ENCODE results near the gene TSPOAP1. TPM values are rescaled to one million over a fixed set of nuclear protein-coding genes. Genes with fewer than 3 reads are reported as not detected.
A peak's percentile ranks its signal among the peaks of the same experiment; 100 is the strongest.
"Not testable (repeated sequence)": the region's sequence is repeated elsewhere in the genome, so short reads cannot be mapped to it uniquely, and the experiment has no call there.

Gene TSPOAP1
- total RNA-seq, 2 experiments from 2014 or later, result 17.8 to 19.5 TPM

DNA sequence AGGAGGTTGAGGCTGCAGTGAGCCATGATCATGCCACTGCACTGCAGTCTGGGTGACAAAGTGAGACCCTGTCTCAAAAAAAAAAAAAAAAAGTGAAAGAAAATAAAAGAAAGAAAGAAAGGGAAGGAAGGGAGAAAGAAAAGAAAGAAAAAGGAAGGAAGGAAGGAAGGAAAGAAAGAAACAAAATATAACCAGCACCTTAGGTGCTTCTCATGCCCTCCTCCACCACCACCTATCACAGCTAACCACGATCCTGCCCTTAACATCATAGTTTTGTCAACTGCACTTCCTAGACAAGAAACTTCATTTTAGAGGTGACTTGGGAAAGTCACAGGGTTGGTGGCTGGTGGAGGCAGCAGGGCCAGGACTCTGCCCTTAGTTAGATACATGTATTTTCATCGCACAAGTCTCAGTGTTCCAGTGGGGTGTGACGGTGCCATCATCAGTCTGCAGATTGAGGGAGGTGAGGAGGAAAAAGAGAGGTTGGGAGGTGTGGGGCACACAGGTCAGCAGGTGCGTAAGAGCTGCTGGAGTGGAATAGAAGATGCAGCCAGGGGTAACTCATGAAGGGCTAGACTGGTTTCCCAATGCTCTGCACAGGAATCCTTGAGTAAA, 13.4 kb upstream of the TSPOAP1 start:
- POLR2A ChIA-PET, result interaction anchor here (0.7 to 18.5 kb wide), 3 partner anchors 15 to 78 kb away, joined by 3 to 1359 read pairs (median 508); partner anchors contain the start of genes SUPT4H1 and TSPOAP1
- intact Hi-C loops (cut with DNase I, micrococcal nuclease), result loop anchor here in 1 of 2 experiments (5.0 to 10.0 kb wide), 2 partner anchors 335 to 873 kb away; partner anchors contain the start of genes SMG8 and SRSF1
- H3K27ac ChIP-seq (ENCODE audit: low read depth in 1 of 2, low read length in 2 of 2), result peak overlapping the region; percentile 97 to 98

DNA sequence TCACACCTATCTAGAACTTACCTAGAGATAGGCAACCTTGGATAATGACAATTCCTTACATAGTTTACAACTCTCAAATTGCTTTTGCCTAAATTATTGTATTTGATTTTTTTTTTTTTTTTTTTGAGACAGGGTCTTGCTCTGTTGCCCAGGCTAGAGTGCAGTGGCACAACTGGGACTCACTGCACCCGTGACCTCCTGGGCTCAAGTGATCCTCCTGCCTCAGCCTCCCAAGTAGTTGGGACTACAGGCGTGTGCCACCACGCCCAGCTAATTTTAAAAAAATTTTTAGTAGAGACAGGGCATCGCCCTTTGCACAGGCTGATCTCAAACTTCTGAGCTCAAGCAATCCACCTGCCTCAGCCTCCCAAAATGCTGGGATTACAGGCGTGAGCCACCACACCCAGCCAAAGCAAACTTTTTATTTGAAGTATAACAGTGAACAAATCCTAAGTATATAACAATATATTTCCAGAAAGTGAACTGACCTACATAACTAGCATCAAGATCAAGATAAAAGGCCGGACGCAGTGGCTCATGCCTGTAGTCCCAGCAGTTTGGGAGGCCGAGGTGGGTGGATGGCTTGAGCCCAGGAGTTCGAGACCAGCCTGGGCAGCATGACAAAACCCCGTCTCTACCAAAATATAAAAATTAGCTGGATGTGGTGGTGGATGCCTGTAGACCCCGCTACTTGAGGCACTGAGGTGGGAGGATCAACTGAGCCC, 12.7 kb upstream of the TSPOAP1 start:
- ATAC-seq (ENCODE audit: poor library complexity); H3K27me3 Mint-ChIP-seq; H3K9me3 Mint-ChIP-seq; H3K27me3 ChIP-seq (ENCODE audit: control insufficient read depth in 1 of 2, insufficient read depth in 2 of 2, low read length in 2 of 2); H3K9me3 ChIP-seq (ENCODE audit: control insufficient read depth in 1 of 2, insufficient read depth in 1 of 2, low read length in 2 of 2): not testable (repeated sequence)
- intact Hi-C loops (cut with DNase I, micrococcal nuclease), result loop anchor here in 1 of 2 experiments (5.0 to 10.0 kb wide), 2 partner anchors 334 to 874 kb away; partner anchors contain the start of genes SMG8 and SRSF1
- Mint-ChIP-seq H3K27ac (peak overlapping the region; percentile 84), H3K36me3 (ENCODE audit: low read depth) (peaks cover 63% of the 10 kb centered on the region), H3K4me1 (ENCODE audit: low read depth) (peaks cover 100% of the 10 kb centered on the region), H3K4me3 (peak overlapping the region; percentile 90)
- peak overlapping the region; percentile 67 for H3K4me3 ChIP-seq (ENCODE audit: low read length)
- peaks cover 100% of the 10 kb centered on the region for H3K4me1 ChIP-seq (ENCODE audit: insufficient read depth, low read length)
- POLR2A ChIA-PET, result interaction anchor here (0.7 to 18.5 kb wide), 4 partner anchors 15 to 79 kb away, joined by 3 to 1359 read pairs (median 256); partner anchors contain the start of genes SUPT4H1 and TSPOAP1
- peak overlapping the region; percentile 97 to 98 for H3K27ac ChIP-seq (ENCODE audit: low read depth in 1 of 2, low read length in 2 of 2)
- CTCF ChIA-PET, result interaction anchor here (0.6 to 9.0 kb wide), 7 partner anchors 9 to 470 kb away, joined by 3 to 211 read pairs (median 5); partner anchors contain the start of genes SUPT4H1 and TSPOAP1
- peaks cover 25% of the 10 kb centered on the region for H3K36me3 ChIP-seq (ENCODE audit: insufficient read depth, low read length)
- peak in 1 of 14 experiments; percentile 11 for DNase-seq

More for the DNA sequence above, 13.4 kb upstream of the TSPOAP1 start:
- TF ChIP-seq, protein P1, sequence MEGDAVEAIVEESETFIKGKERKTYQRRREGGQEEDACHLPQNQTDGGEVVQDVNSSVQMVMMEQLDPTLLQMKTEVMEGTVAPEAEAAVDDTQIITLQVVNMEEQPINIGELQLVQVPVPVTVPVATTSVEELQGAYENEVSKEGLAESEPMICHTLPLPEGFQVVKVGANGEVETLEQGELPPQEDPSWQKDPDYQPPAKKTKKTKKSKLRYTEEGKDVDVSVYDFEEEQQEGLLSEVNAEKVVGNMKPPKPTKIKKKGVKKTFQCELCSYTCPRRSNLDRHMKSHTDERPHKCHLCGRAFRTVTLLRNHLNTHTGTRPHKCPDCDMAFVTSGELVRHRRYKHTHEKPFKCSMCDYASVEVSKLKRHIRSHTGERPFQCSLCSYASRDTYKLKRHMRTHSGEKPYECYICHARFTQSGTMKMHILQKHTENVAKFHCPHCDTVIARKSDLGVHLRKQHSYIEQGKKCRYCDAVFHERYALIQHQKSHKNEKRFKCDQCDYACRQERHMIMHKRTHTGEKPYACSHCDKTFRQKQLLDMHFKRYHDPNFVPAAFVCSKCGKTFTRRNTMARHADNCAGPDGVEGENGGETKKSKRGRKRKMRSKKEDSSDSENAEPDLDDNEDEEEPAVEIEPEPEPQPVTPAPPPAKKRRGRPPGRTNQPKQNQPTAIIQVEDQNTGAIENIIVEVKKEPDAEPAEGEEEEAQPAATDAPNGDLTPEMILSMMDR (IDR thresholded peaks at IDR 0.05), result no peak
- CTCF ChIA-PET, result interaction anchor here (0.7 to 9.0 kb wide), 4 partner anchors 10 to 471 kb away, joined by 3 to 211 read pairs (median 5); partner anchors contain the start of gene TSPOAP1
- DNase-seq (peak in 3 of 14 experiments; percentile 30 to 52 (median 38)), ATAC-seq (ENCODE audit: poor library complexity) (no peak)
- no peaks in the 10 kb centered on the region for H3K27me3 ChIP-seq (ENCODE audit: control insufficient read depth in 1 of 2, insufficient read depth in 2 of 2, low read length in 2 of 2)
- Mint-ChIP-seq H3K27ac (peak overlapping the region; percentile 84), H3K36me3 (ENCODE audit: low read depth) (peaks cover 70% of the 10 kb centered on the region), H3K4me3 (peak overlapping the region; percentile 84), H3K4me1 (ENCODE audit: low read depth) (peaks cover 100% of the 10 kb centered on the region), H3K9me3 (no peaks in the 10 kb centered on the region), H3K27me3 (no peaks in the 10 kb centered on the region)
- no peaks in the 10 kb centered on the region for H3K9me3 ChIP-seq (ENCODE audit: control insufficient read depth in 1 of 2, insufficient read depth in 1 of 2, low read length in 2 of 2)
- peak overlapping the region; percentile 67 for H3K4me3 ChIP-seq (ENCODE audit: low read length)
- peaks cover 100% of the 10 kb centered on the region for H3K4me1 ChIP-seq (ENCODE audit: insufficient read depth, low read length)
- H3K36me3 ChIP-seq (ENCODE audit: insufficient read depth, low read length), result peaks cover 31% of the 10 kb centered on the region

DNA sequence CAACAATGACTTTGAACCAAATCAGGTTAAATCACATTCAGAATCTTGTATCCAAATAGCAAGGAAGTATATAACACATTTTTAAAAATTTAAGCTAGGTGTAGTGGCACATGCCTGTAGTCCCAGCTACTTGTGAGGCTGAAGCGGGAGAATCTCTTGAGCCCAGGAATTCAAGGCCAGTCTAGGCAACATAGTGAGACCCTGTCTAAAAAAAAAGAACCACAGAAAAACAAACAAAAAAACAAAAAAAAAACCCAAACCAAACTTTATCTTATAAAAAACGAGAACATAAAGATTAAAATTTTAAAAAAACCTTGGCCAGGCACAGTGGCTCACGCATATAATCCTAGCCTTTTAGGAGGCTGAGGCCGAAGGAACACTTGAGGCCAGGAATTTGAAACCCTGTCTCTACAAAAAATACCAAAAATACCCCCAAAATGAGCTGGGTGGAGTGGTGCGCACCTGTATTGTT, 11.8 kb upstream of the TSPOAP1 start:
- CTCF ChIA-PET, result interaction anchor here (0.6 to 9.0 kb wide), 5 partner anchors 11 to 27 kb away, joined by 3 to 211 read pairs (median 5); partner anchors contain the start of genes SUPT4H1 and TSPOAP1
- no peak for ATAC-seq (ENCODE audit: poor library complexity)
- Mint-ChIP-seq H3K36me3 (ENCODE audit: low read depth) (peaks cover 60% of the 10 kb centered on the region), H3K9me3 (no peaks in the 10 kb centered on the region), H3K27me3 (no peaks in the 10 kb centered on the region), H3K4me3 (peak overlapping the region; percentile 90), H3K4me1 (ENCODE audit: low read depth) (peaks cover 100% of the 10 kb centered on the region), H3K27ac (peak overlapping the region; percentile 84)
- TF ChIP-seq, protein P1 (IDR thresholded peaks at IDR 0.05), result no peak
- peak overlapping the region; percentile 97 to 98 for H3K27ac ChIP-seq (ENCODE audit: low read depth in 1 of 2, low read length in 2 of 2)
- DNase-seq, result no peak
- POLR2A ChIA-PET, result interaction anchor here (1.1 to 18.5 kb wide), 5 partner anchors 16 to 121 kb away, joined by 3 to 1359 read pairs (median 35); partner anchors contain the start of genes MKS1, RNF43, SUPT4H1 and TSPOAP1
- peaks cover 100% of the 10 kb centered on the region for H3K4me1 ChIP-seq (ENCODE audit: insufficient read depth, low read length)
- intact Hi-C loops (cut with DNase I, micrococcal nuclease), result loop anchor here in 1 of 2 experiments (5.0 to 10.0 kb wide), 2 partner anchors 333 to 874 kb away; partner anchors contain the start of genes SMG8 and SRSF1
- no peaks in the 10 kb centered on the region for H3K27me3 ChIP-seq (ENCODE audit: control insufficient read depth in 1 of 2, insufficient read depth in 2 of 2, low read length in 2 of 2)
- H3K4me3 ChIP-seq (ENCODE audit: low read length), result peak overlapping the region; percentile 84
- no peaks in the 10 kb centered on the region for H3K9me3 ChIP-seq (ENCODE audit: control insufficient read depth in 1 of 2, insufficient read depth in 1 of 2, low read length in 2 of 2)
- H3K36me3 ChIP-seq (ENCODE audit: insufficient read depth, low read length), result peaks cover 16% of the 10 kb centered on the region
